GM18507 (cell line): ENCODE measurements around the gene RPL18.
"Not testable (repeated sequence)": the region's sequence is repeated elsewhere in the genome, so short reads cannot be mapped to it uniquely, and the experiment has no call there.

ENCODE experiments used
- DNase-seq: peaks from one replicate; pipeline ENCODE4 v3.0.0; 2011; ENCODE audit warnings: low read depth; ENCODE audit not compliant: insufficient read length; ENCODE audit errors: extremely low spot score
- FAIRE-seq: peaks from 2 replicates; lab custom pipeline; 2011; peaks lifted over from hg19 to GRCh38; lab: Jason Lieb, UNC

RPL18 gene

DNA sequence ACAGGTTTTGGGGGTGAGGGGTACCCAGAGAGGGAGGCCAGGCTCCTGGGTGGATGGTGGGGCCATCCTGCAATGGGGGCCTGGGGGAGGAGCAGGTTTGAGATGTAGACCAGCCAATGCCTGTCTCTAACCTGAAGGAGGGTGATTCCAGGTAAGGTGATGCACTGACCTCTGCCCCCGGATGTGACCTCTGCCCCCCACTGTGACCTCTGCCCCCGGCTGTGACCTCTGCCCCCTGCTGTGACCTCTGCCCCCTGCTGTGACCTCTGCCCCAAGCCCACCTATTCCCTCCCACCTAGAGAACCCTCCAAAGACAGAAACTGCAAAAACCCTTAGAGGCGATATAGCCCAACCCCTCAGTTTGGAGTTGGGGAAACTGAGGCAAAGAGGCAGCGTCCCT is 22.7 kb downstream of the RPL18 start:
- FAIRE-seq: no peak

DNA sequence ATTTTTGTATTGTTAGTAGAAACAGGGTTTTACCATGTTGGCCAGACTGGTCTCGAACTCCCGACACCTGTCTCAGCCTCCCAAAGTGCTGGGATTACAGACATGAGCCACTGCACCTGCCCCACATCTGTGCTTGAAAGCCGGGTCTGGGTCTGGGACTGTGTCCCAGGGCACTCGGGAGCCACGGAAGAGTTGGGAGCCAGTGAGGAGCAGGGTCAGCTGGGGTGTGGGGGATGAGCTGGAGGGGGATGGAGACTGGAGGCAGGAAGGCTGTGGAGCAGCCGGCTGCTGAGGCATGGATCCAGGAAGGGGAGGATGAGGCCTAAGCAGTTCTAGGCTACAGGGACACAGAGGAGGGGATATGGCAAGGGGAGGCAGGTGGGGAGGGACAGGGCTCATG is 23.1 kb downstream of the RPL18 start:
- DNase-seq: no peak
- no peak for FAIRE-seq

More for the DNA sequence above, 22.7 kb downstream of the RPL18 start:
- no peak for DNase-seq

DNA sequence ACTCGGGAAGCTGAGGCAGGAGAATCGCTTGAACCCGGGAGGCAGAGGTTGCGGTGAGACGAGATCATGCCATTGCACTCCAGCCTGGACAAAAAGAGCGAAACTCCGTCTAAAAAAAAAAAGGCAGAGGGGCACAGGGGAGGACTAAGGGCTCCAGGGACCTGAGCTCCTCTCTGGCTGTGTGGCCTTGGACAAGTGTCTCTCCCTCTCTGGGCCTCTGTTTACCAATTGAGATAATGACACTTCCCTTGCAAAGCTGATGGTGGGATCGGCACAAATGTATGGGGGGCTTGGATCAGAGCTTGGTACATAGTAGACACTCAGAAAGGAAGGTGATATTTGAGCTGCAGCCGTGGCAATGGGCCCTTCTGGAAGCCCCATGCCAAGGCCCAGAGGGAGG is 23.8 kb downstream of the RPL18 start:
- FAIRE-seq: no peak

DNA sequence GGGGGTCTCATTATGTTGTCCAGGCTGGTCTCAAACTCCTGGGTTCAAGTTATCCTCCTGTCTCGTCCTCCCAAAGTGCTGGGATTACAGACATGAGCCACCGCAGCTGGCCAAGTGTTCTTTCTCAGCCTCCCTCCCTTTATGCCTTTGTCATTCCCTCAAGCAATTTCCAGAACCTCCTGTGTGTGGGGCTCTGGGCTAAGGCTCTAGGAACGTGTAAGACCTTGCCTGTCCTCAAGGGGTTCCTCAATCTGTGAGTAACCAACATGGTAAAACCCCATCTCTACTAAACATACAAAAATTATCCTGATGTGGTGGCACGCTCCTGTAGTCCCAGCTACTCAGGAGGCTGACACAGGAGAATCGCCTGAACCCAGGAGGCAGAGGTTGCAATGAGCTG is 28.0 kb downstream of the RPL18 start:
- DNase-seq (no peak), FAIRE-seq (no peak)

More for the DNA sequence above, 23.8 kb downstream of the RPL18 start:
- DNase-seq: no peak

DNA sequence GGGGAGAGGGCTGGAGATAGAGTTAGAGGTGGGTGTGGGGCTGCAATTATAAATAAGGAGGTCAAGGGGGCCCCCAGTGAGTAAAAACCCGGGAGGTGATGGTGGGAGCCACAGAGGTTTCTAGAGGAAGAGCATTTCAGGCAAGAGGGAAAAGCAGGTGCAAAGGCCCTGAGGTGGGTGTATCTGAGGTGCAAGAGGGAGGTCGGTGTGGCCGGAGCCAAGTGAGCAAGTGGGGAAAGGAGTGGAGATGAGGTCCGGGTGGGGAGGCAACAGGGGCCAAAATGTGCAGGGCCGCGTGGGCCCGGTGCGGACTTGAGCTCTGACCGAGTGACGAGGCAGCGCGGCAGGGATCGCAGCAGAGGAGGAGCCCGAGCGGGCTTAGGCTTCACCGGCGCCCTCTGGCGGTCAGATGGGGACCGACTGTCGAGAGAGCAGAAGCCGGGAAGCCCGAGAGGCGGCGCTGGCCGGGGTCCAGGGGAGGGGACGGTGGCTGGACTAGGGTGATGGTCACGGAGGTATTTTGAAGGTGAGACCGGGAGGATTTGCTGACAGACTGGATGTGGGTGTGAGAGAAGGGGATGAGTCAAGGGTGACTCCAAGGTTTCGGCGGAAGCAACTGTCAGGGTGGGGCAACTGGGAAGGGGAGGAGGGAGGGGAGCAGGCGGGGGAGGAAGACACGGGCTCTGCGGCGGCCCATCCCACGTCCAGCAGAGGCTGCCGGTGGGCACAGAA is 30.1 kb downstream of the RPL18 start:
- peak; percentile 82 for DNase-seq
- FAIRE-seq: peak; percentile 84

DNA sequence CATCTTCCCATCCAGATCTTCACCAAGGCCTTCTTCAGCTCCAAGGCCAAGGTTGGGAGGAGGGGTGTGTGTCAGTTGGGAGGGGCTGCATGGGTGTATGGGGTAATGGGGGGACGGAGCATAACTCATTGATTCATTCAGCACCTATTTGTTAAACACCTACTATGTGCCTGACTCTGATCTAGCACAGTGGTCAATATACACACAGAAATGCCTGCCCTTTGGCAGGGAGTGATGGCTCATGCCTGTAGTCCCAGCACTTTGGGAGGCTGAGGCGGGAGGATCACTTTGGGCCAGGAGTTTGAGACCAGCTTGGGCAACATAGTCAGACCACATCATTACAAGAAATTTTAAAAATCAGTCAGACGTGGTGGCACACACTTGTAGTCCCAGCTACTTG is 31.6 kb downstream of the RPL18 start:
- FAIRE-seq (no peak), DNase-seq (no peak)

DNA sequence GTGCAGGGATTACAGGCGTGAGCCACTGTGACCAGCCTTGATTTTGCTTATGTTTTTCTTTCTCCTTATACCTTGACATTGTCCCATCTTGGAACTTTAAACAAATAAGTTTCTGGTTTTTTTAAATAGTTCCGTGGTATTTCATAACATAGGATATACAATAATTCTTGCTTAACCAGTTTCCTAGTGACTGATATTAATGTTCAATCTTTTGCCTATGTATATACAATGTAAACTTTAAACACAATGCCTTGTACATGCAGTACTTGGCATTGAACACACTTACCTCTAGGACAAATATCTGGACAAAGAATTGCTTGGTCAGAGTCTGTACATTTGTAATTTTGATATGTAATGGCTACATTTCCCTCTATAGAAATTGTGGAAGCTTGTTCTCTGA is 36.8 kb downstream of the RPL18 start:
- FAIRE-seq (no peak), DNase-seq (no peak)

DNA sequence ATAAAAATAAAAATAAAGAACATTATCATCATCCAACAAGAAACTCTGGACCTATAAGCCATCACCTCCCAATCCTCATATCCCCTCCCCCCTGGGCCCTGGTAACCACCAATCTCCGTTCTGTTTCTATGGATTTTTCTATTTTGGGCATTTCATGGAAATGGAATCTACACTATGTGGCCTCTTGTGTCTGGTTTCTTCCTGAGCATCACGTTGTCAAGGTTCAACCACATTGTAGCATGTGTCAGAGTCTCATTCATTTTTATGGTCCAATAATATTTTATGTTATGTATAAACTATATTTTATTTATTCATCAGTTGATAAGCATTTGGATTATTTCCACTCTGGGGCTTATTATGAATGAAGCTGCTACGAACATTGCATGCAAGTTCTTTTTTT is 40.1 kb downstream of the RPL18 start:
- DNase-seq (no peak), FAIRE-seq (no peak)

DNA sequence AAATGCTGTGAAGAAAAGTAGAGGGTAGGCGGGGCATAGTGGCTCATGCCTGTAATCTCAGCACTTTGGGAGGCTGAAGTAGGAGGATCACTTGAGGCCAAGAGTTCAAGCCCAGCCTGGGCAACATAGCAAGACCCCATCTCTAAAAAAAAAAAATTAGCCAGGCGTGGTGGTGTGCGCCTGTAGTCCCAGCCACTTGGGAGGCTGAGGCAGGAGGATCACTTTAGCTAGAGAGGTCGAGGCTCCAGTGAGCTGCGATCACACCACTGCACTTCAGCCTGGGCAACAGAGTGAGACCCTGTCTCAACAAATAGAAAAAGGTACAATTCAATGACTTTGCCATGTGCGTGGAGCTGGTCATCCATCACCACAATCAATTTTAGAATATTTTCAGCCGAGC is 41.1 kb downstream of the RPL18 start:
- not testable (repeated sequence) for FAIRE-seq, DNase-seq

DNA sequence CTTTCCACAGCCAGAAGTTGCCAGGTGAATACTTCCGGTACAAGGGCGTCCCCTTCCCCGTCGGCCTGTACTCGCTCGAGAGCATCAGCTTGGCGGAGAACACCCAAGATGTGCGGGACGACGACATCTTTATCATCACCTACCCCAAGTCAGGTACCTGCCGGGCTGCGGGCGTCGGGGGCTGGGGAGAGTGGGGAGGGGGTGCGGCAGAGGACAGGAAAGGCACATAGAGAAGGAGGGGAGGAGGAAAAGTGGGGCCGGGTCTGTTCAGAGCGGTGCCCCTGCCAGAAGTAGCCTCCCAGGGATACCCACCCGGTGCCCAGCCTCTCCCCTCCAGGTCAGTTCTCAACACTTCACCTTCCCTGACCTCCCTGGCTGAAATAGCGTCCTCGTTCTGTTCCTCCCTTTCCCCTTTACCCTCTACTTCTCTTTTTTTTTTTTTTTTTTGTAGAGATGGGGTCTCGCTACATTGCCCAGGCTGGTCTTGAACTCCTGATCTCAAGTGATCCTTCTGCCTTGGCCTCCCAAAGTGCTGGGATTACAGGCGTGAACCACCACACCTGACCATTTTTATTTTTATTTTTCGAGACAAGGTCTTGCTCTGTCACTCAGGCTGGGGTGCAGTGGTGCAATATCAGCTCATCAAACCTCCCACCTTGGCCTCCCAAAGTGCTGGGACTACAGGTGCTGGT is 42.9 kb downstream of the RPL18 start:
- DNase-seq: no peak
- no peak for FAIRE-seq

DNA sequence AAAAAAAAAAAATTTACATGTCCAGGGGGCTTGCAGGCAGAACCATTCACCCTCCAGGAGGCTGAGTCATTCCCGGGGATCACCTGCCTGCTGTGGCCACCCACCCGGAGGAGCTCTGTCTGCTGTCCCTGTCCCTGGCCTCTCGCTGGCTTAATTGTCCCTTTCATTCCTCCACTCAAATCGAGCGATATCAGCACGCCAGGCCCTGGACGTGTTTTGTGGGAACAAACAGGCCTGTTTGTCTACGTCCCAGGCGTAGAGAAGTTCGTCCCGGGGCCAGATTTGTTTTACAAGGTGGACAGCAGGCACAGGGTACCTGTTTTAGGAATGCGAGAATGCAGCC is 45.8 kb downstream of the RPL18 start:
- DNase-seq (no peak), FAIRE-seq (no peak)

DNA sequence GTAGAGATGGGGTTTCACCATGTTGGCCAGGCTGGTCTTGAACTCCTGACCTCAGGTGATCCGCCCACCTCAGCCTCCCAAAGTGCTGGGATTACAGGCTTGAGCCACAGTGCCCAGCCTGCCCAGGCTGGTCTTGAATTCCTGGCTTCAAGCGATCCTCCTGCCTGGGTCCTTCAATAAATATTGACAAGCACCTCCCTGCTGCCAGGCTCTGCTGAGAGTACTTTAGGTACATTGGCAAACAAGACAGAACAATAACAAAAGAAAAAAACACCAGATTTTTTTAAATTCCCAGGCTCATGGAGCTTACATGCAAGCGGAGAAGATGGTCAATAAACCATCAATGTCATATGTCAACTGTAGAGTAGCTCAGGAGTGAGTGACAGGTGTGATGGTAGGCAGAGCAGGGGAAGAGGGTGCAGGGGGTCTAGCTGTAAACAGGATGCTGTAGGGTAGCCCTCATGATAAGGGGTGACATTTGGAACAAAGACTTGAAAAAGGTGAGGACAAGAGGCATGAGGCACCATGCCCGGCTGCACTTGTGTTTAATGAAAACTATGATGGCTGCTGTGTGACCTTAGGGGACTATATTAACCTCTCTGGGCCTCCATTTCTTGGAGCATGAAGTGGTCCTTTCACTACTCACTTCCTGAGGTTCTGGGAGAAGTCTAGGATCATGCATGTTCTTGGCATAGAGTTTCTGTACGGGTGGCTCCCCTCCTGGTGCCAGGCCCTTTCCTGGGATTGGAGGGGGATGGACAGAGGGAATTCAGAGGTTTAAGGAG is 47.4 kb downstream of the RPL18 start:
- DNase-seq (no peak), FAIRE-seq (no peak)

DNA sequence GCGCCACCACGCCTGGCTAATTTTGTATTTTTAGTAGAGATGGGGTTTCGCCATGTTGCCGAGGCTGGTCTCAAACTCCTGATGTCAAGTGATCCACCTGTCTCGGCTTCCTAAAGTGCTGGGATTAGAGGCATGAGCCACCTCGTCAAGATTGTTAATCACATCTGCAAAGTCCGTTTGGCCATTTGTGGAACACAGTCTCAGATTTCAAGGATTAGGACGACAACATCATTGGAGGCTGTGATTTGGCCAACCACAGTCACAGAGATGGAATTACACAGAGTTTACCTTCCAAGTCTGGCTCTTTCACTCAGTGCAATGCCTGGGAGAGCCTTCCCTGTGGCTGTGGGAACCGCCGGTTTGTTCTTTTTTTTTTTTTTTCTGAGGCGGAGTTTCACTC is 49.2 kb downstream of the RPL18 start:
- no peak for DNase-seq
- no peak for FAIRE-seq

DNA sequence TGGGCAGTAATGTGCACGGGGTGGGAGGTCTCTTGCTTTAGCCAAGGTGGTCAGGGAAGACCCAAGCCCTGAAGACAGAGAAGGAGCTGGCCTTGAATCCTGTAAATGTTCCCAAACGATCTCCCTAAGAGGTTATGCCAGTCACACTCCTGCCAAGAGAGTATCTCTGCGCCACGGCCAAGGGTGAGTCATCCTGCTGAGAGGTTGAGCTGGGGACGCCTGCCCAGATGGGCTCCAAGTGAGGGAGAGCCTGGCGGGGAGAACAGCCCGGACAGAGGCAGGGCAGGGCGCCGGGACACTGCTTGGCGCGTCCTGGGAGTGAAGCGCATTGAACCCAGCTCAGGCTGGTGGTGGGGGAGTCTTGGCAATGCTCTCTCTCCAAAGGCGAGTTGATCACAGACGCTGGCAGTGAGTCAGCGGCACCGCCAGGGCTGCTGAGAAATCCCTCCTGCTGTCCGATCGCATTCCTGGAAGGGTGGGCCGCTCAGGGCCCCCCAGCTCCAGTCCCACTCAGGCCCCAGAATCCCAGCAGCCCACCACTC is 50.6 kb downstream of the RPL18 start:
- DNase-seq (no peak), FAIRE-seq (no peak)
